Measurements from ENCODE around the gene SLC12A7. TPM values are rescaled to one million over a fixed set of nuclear protein-coding genes. Genes with fewer than 3 reads are reported as not detected.

SLC12A7 gene
- total RNA-seq, 1 experiment from 2014 or later: 30.8 TPM

DNA sequence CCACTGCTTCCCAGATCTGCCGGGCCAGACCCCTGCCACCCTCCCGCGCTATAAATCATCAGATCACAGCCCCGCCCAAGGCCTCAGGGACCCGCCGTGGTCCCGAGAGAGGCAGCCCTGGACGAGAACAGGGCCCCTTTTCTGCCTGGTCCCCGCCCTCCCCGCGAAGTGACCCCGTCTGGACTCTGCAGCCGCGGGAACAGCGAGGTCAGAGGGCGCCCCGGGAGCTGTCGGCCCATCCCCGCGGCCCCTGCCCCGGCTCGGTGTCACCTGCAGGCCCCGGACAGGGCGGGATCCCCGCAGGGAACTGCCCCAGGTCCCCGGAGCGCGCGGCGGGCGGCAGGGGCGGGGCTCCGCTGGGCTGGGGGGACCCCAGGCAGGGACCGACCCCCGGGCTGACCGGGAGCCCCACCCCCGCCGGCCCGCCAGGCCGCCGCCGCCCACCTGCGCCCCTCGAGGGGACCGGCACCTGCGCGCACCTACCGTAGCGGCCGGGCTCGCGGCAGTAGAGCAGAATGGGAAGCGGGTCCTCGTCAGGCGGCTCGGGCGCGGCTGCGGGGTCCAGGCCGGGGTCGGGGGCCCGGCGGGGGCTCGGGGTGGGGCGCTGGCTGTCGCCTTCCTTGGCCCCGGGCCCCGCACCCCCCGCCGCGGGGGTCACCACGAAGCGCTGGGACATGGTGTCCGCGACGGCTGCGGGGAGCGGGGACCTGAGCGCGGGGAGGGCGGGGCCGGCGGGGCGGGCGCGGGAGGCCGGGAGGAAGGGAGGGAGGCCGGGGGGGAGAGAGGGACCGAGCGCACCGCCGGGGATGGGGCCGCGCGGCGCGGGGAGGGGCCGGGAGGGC lies 43.5 kb upstream of the SLC12A7 start:
- H3K9me3 Mint-ChIP-seq: peaks cover 8 to 13% of the 10 kb centered on the region in 2 experiments
- Histone ChIP-seq H2BK20ac (ENCODE audit: low read depth, low read length, poor library complexity, severe bottlenecking) (no peak overlapping the region), H2BK12ac (ENCODE audit: insufficient read length, low read depth, low read length) (no peak overlapping the region), H3T11ph (ENCODE audit: low read length) (no peak overlapping the region), H3K79me1 (ENCODE audit: insufficient read depth, low read depth, low read length, poor library complexity, severe bottlenecking) (no peaks in the 10 kb centered on the region), H3K9me3 (ENCODE audit: control insufficient read depth, low read depth, low read length) (no peaks in the 10 kb centered on the region), H2AK5ac (ENCODE audit: insufficient read length, low read length) (no peak overlapping the region), H3K56ac (ENCODE audit: insufficient read length, low read depth, low read length) (no peak overlapping the region), H3K4me1 (ENCODE audit: insufficient read depth, low read length) (no peaks in the 10 kb centered on the region), H2BK120ac (ENCODE audit: low read depth, low read length, poor library complexity, severe bottlenecking) (no peak overlapping the region), H3K27me3 (ENCODE audit: insufficient read depth, low read length) (peaks cover 14% of the 10 kb centered on the region; the same call in 1 of the 2 replicates), H2BK15ac (ENCODE audit: low read depth, low read length) (no peak overlapping the region), H3K79me2 (ENCODE audit: insufficient read depth, low read length) (no peaks in the 10 kb centered on the region), H3K23me2 (ENCODE audit: insufficient read length, low read depth, low read length, poor library complexity, severe bottlenecking) (no peaks in the 10 kb centered on the region), H4K91ac (ENCODE audit: insufficient read length, low read depth, low read length) (no peak overlapping the region), H3K23ac (ENCODE audit: insufficient read length, low read depth, low read length) (no peak overlapping the region), H3K4ac (ENCODE audit: low read depth, low read length) (no peak overlapping the region), H2AFZ (ENCODE audit: low read length) (no peak overlapping the region), H4K8ac (replicated peaks; ENCODE audit: insufficient read length, low read depth, low read length) (no peak overlapping the region), H3K14ac (ENCODE audit: insufficient read depth, low read length) (no peak overlapping the region), H2BK5ac (ENCODE audit: insufficient read length, low read length) (no peak overlapping the region), H3K4me2 (ENCODE audit: insufficient read depth, insufficient read length, low read length) (peak overlapping the region; percentile 37), H4K5ac (ENCODE audit: insufficient read length, low read depth, low read length) (no peak overlapping the region), H4K20me1 (ENCODE audit: control insufficient read depth, insufficient read depth, insufficient read length) (no peaks in the 10 kb centered on the region), H3K18ac (ENCODE audit: insufficient read length, low read depth, low read length) (no peak overlapping the region), H3K27ac (ENCODE audit: insufficient read length, low read depth, low read length) (no peak overlapping the region), H3K9ac (ENCODE audit: extremely low read depth, insufficient read length, low read length) (no peak overlapping the region)
- DNase-seq: no peak
- H3K4me1 Mint-ChIP-seq: peaks cover 7 to 21% of the 10 kb centered on the region in 2 experiments
- peaks cover 0 to 10% (median 0%) of the 10 kb centered on the region in 3 experiments; a peak in 4 of 7 replicates for H3K36me3 Mint-ChIP-seq (ENCODE audit: insufficient read depth in 1 of 3, low read depth in 3 of 3)
- peaks cover 73% of the 10 kb centered on the region for H3K27me3 Mint-ChIP-seq (ENCODE audit: low read depth)
- H3K27ac Mint-ChIP-seq: no peak overlapping the region
- no peak for TF ChIP-seq CTCF (conservative IDR thresholded peaks at IDR 0.05)
- peak overlapping the region; percentile 32 to 66; a peak in 4 of 5 replicates for H3K4me3 Mint-ChIP-seq
- no CpG with 5 or more reads among the region's 98 CpGs for WGBS (ENCODE audit: extremely low coverage, insufficient read length, low lambda C conversion rate)

All from H9 (cell line).